SU-DHL-6 (cell line): ENCODE results near the gene CHD6.

Experiments used
- H2AFZ ChIP-seq: fragments of 200-600 bp; sonication (generic); 2 replicates; pipeline ENCODE4 v1.6.1; 2014; ENCODE audit warnings: low read depth, mild to moderate bottlenecking, moderate library complexity, mixed read lengths, antibody characterized with exemption, low read length; ENCODE audit not compliant: severe bottlenecking
- H3F3A ChIP-seq: fragments of 200-600 bp; shearing (Covaris generic); 2 replicates; pipeline ENCODE4 v1.6.0; 2016; ENCODE audit warnings: antibody characterized with exemption, mild to moderate bottlenecking; ENCODE audit not compliant: insufficient read depth
- H3K27ac ChIP-seq: fragments of 200-600 bp; sonication (generic); 2 replicates; pipeline ENCODE4 v1.5.1; 2016; ENCODE audit warnings: low read depth, mild to moderate bottlenecking, low read length, moderate library complexity, mixed read lengths
- H3K27me3 ChIP-seq: fragments of 200-600 bp; sonication (generic), shearing (Covaris generic); 2 replicates; pipeline ENCODE4 v1.6.0; 2014; ENCODE audit warnings: mild to moderate bottlenecking, low read length
- H3K36me3 ChIP-seq: fragments of 200-600 bp; sonication (generic); 2 replicates; pipeline ENCODE4 v1.6.1; 2014; ENCODE audit warnings: mild to moderate bottlenecking, low read length, mixed read lengths
- H3K4me2 ChIP-seq: fragments of 300-600, 200-600 bp; shearing (Covaris generic), sonication (generic); 2 replicates; pipeline ENCODE4 v1.6.0; 2014; ENCODE audit warnings: low read length, low read depth, mild to moderate bottlenecking; ENCODE audit not compliant: poor library complexity, severe bottlenecking
- H3K4me3 ChIP-seq: fragments of 200-600 bp; sonication (generic); 2 replicates; pipeline ENCODE4 v1.5.1; 2014; ENCODE audit warnings: antibody characterized with exemption, low read length, mild to moderate bottlenecking, mixed read lengths; ENCODE audit not compliant: insufficient read depth, poor library complexity, severe bottlenecking
- H3K79me2 ChIP-seq: fragments of 200-600 bp; sonication (generic); 2 replicates; pipeline ENCODE4 v1.6.1; 2014; ENCODE audit warnings: mild to moderate bottlenecking, low read length, moderate library complexity; ENCODE audit not compliant: insufficient read depth
- H3K9ac ChIP-seq: fragments of 200-600 bp; sonication (generic); 2 replicates; pipeline ENCODE4 v1.7.0; 2014; ENCODE audit warnings: mild to moderate bottlenecking, low read length
- H3K9me2 ChIP-seq: fragments of 200-600 bp; sonication (generic); replicated peaks from 2 replicates; pipeline ENCODE4 v1.6.1; 2014; ENCODE audit warnings: low read length; ENCODE audit not compliant: insufficient read depth
- H3K9me3 ChIP-seq: fragments of 200-600 bp; sonication (generic); 2 replicates; pipeline ENCODE4 v1.6.1; 2014; ENCODE audit warnings: low read length, mixed read lengths; ENCODE audit not compliant: insufficient read depth
- H4K20me1 ChIP-seq: fragments of 200-600 bp; sonication (generic); 2 replicates; pipeline ENCODE4 v1.6.1; 2014; ENCODE audit warnings: low read depth, mild to moderate bottlenecking, antibody characterized with exemption, low read length, moderate library complexity, mixed read lengths
- EZH2phosphoT487 ChIP-seq: fragments of 200-600 bp; sonication (generic), shearing (Covaris generic); conservative IDR thresholded peaks from 2 replicates; pipeline ENCODE4 v1.6.1; 2018; ENCODE audit warnings: mild to moderate bottlenecking, antibody characterized with exemption, low read length, moderate library complexity, mixed read lengths
- TF ChIP-seq, protein P1 (sequence below): fragments of 200-600 bp; sonication (generic); IDR thresholded peaks from one replicate; pipeline ENCODE4 v1.5.1; 2017; ENCODE audit warnings: antibody characterized with exemption, mild to moderate bottlenecking, low read length, moderate library complexity; ENCODE audit not compliant: insufficient read depth, poor library complexity, severe bottlenecking

CHD6 gene

DNA sequence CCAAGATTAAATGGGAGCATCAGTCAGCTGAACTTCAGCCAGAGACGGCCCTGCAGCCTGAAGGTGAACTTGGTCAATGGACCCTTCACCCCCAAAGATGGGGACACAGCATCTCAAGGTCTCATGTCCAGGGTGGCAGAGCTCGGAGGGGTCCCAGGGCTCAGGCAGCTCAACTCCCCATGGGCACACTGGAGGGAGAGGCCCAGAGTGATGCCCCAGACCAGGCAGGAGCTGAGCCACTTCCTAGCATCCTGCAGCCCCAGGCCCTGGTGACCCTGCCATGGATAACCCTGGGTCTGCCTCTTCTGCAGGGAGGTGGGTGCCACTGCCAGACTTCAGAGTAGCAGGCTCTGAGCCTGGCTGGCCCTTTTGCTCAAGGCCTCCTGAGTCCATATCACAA, 224.1 kb downstream of the CHD6 start:
- no peak overlapping the region for H3K27ac ChIP-seq
- no peak overlapping the region for H3K9ac ChIP-seq
- H3K4me3 ChIP-seq = no peak overlapping the region
- no peak overlapping the region for H2AFZ ChIP-seq
- no peaks in the 10 kb centered on the region for H4K20me1 ChIP-seq
- no peaks in the 10 kb centered on the region for H3K27me3 ChIP-seq
- no peak for TF ChIP-seq EZH2phosphoT487
- TF ChIP-seq, protein P1, sequence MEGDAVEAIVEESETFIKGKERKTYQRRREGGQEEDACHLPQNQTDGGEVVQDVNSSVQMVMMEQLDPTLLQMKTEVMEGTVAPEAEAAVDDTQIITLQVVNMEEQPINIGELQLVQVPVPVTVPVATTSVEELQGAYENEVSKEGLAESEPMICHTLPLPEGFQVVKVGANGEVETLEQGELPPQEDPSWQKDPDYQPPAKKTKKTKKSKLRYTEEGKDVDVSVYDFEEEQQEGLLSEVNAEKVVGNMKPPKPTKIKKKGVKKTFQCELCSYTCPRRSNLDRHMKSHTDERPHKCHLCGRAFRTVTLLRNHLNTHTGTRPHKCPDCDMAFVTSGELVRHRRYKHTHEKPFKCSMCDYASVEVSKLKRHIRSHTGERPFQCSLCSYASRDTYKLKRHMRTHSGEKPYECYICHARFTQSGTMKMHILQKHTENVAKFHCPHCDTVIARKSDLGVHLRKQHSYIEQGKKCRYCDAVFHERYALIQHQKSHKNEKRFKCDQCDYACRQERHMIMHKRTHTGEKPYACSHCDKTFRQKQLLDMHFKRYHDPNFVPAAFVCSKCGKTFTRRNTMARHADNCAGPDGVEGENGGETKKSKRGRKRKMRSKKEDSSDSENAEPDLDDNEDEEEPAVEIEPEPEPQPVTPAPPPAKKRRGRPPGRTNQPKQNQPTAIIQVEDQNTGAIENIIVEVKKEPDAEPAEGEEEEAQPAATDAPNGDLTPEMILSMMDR = no peak
- no peaks in the 10 kb centered on the region for H3K79me2 ChIP-seq
- no peaks in the 10 kb centered on the region for H3K9me3 ChIP-seq
- no peaks in the 10 kb centered on the region for H3K9me2 ChIP-seq
- no peak overlapping the region for H3K4me2 ChIP-seq
- no peaks in the 10 kb centered on the region for H3F3A ChIP-seq
- no peaks in the 10 kb centered on the region for H3K36me3 ChIP-seq

DNA sequence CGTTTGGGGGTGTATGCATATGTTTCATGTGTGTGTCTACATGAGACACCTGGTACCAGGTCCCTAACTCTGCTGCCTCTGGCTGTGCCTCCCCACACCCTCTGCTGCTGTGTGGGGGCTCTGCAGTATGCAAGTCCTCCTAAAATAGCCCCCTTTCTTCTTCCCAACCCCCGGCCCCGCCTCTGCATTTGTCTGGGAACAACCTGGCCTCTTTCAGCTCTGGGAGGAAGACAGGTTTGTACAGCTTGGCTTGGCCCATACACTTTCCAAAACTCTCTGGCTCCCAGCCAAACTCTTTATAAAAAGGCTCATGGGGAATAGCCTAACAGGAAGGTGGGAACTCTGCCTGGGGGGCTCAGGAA, 224.5 kb downstream of the CHD6 start:
- Histone ChIP-seq H3K4me2 (no peak overlapping the region), H3K27me3 (no peaks in the 10 kb centered on the region), H3K9me3 (no peaks in the 10 kb centered on the region), H3K4me3 (no peak overlapping the region), H4K20me1 (no peaks in the 10 kb centered on the region), H3K27ac (no peak overlapping the region), H3K79me2 (no peaks in the 10 kb centered on the region), H3K9ac (no peak overlapping the region), H3K36me3 (no peaks in the 10 kb centered on the region), H3K9me2 (no peaks in the 10 kb centered on the region), H2AFZ (no peak overlapping the region), H3F3A (no peaks in the 10 kb centered on the region)
- no peak for TF ChIP-seq EZH2phosphoT487
- TF ChIP-seq, protein P1 = no peak

DNA sequence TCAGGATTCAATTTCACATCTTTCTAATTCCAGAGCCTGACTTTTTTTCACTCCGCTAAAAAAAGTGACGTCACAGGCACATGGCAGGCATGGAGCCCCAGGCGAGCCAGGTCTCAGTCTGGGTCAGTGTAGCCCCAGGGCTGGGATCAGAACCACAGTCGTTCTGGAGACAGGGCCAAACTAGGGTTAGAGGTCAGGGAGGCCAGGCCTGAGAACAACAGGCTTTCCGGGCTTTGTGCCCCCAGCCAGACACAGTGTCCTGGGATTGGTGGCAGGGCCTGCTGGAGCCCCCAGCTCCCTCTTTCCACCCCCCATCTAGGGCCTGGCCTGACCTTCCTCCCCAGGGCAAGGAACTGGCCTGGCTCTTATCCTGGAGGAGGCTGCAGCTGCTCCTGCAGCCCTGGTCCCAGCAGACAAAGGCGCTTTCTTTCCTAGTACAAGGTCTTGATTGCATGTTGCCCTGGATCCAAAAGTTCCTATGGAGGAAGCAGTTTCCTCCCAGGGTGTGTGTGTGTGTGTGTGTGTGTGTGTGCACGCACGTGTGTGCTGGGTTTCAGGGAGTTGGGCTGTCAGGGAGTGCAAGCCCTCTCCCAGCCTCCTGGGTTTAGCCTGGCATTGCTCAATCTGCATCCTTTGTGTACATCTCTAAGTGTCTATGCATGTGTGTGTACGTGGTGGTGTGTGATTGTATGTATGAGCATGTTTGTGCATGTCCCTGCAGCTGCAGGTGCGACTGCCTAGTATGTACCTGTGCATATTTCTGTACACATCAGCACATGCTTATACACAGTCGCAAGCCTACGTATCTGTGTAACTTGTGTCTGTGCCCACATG, 225.1 kb downstream of the CHD6 start:
- Histone ChIP-seq H3K9me2 (no peaks in the 10 kb centered on the region), H3K36me3 (no peaks in the 10 kb centered on the region), H2AFZ (no peak overlapping the region), H3K9ac (no peak overlapping the region), H3K27me3 (no peaks in the 10 kb centered on the region), H3K27ac (no peak overlapping the region), H3K9me3 (no peaks in the 10 kb centered on the region), H3K4me2 (no peak overlapping the region), H3K79me2 (no peaks in the 10 kb centered on the region), H4K20me1 (no peaks in the 10 kb centered on the region), H3F3A (no peaks in the 10 kb centered on the region), H3K4me3 (no peak overlapping the region)
- no peak for TF ChIP-seq EZH2phosphoT487
- TF ChIP-seq, protein P1 = no peak
